NCI-H128 (cell line): ENCODE results near the gene MDM4.
A peak's percentile ranks its signal among the peaks of the same experiment; 100 is the strongest.
"Not testable (repeated sequence)": the region's sequence is repeated elsewhere in the genome, so short reads cannot be mapped to it uniquely, and the experiment has no call there.

Experiments
- DNase-seq: peaks from one replicate; lab custom pipeline; 2025; ENCODE audit not compliant: unreplicated experiment; lab: John Stamatoyannopoulos, UW

Gene MDM4

DNA sequence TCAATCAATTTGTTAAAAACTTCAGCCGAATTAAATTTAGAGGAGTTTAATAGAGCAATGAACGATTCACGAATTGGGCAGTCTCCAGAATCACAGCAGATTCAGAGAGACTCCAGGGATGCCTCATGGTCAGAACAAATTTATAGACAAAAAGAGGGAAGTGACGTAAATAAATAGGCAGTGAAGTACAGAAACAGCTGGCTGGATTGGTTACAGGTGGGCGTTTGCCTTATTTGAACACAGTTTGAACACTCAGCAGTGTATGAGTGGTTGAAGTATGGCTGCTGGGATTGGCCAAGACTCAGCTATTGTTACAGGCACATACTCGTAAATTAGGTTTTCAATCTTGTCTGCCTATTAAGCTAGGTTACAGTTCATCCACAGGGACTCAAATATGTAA, 43.8 kb downstream of the MDM4 start:
- DNase-seq, result not testable (repeated sequence)

DNA sequence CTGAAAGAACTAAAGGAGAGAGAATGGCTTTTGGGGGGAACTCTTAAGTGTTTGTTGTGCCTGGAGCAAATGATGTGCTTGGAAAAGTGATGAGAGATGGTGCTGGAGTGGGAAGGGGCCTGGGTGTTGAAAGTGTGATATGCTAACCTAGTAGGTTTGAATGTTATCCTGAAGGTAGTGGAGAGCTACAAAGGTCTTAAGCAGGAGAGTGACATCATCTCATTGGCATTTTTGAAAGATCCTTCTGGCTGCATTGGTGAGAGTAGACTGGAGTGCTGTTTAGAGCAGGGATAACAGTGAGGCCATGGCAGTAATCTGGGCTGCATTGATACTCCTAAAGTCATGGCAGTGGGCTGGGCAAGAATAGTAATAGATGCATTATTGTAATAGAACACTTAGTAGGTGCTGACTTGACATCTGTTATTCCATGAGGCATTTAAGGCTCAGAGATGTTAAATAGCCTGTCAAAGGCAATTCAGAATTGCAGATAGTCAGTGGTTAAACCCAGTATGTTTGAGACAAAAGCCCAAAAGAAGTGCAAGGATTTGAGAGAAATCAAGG, 44.5 kb downstream of the MDM4 start:
- no peak for DNase-seq

DNA sequence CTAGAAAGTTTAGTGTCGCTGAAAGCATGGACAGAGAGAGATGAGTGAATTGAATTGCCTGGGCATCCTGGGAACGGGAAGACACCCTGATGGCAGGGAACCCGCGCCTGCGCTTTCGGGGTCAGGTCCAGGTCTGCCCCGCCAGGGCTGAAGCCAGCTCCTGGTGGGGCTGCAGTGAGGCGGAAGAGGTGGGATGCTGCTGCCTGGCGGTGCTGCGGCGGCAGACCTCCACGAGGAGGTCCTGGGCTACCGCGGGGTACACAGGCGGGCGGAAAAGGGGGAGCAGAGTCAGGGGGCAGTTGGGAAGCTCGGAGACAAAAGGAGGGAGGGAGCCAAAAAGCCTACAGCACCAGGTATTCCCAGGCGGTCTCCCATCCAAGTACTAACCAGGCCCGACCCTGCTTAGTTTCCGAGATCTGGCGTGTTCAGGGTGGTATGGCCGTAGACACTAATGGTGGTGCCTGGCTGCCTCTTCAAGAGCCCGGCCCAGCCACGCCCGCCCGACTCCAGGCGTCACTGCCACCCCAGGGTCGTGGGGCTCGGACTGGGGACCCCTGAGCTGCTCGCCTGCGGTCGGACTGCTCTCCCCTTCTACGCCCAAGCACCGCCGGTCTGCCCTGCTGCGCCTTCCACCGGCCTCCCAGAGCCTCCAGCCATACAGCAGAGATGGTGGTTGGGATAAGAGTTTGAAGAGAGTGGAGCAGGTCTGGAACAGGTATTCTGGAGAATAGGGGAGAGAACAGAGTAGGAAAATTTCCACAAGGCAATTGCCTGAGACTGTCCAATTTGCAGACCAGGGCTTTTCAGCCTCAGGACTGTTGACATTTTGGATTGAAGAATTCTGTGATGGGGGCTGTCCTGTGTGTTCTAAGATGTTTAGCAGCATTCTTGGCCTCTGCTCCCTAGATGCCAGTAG, 46.1 kb downstream of the MDM4 start:
- no peak for DNase-seq

DNA sequence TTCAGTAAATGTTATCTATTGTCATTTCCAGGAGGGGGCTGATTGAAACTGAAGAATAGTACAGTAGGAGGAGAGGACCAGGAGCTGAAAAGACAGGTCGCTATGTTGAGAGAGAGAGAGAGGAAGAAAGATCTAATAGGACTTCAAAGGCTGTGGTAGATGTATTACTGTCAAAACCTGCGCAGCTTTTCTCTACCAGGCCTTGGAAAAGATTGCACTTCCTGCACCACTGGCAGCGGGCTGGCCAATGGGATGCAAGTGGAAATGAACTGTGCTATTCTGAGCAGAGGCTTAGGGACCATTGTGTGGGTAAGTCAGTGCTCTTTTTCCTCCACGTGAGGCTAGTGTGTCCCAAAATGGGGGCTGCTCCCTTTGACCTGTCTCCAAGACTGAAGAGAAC, 47.1 kb downstream of the MDM4 start:
- DNase-seq, result no peak

DNA sequence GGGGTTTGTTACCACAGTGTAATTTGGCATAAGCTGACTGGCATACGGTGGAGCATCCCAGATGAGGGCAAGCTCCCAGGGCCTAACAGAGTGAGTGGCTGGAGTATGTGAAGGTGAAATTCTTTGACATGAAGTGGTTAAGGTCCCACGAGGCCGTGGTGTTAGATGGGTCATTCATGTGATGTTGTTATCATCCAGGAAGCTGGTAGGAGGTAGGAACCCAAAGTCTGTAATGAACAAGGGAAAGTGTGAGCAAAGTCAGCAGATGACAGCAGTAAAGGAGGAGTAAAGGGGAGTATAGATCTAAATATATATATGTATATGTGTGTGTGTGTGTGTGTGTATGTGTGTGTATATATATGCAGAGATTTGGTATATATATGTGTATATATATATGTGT, 47.6 kb downstream of the MDM4 start:
- DNase-seq, result no peak

DNA sequence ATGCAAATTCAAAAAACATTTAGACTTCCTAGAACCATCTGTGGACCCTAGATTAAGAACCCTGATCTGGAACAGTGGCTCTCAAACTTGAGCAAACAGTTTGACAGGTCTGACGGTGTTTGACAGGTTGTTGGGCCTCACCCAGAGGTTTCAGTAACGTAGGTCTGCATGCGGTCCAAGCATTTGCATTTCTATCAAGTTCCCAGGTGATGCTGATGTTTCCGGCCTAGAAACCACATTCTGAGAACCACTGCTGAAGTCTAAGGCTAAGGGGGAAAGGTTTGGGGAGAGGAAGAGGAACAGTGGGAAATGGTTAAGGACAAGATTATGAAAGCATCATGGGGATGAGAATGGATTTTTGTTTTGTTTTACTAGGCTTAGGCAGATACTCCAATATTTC, 48.6 kb downstream of the MDM4 start:
- DNase-seq, result no peak

DNA sequence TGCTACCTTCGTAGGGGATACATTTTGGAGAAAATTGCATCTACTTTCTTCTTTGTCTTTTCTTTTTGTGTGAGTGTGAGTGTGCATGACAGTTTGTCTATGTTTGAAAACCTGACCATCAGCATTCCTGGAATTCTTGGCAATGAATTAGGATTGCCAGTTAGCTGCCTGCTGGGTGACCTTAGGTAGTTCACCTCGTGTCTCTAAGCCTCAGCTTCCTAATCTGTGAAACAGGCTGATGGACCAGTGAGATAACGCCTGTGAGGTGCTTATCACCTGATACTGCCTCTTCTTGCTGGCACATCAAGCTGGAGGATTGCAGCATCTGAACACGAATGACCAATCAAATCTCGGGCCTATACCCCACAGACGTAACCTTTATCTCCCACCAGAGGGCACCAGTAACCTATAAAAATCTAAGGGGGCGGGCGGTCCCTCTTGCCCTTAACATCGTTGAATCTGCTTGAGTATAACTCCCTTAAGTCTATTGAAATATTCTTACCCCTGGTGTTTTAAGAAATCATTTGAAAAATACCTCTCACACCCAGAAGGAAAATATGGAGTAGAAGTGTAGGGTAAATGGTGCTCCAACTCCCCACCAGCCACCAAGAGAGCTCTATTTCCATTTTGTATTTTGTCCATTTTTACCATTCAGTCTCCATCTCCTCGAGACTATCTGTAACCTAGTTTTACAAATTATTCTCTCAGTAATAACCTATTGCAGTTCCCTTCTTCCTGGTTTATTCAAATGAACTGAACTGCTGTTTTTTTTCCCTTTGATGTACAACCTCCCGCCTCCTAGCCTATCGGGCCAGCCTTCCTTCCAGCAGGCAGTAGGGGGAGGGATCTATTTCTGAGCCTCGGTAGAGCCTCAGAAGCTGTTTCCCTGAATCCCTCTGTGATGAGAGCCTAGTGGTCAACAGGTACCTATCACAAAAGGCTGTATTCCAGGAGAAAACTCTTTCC, 49.7 kb downstream of the MDM4 start:
- peak; percentile 79 for DNase-seq

DNA sequence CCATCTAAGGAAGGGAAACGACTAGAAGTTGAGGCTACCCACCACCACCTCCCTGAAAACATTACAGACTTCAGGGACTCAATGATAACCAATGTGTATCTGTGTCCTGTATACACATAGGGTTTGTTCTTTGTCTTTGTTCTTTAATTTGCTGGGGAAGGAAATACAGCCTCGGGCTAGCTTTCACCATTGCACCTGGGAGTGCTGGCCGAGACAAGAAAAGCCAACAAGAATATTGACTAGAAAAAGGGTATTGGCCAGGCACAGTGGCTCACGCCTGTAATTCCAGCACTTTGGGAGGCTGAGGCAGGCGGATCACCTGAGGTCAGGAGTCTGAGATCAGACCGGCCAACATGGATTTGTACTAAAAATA, 50.4 kb downstream of the MDM4 start:
- no peak for DNase-seq

DNA sequence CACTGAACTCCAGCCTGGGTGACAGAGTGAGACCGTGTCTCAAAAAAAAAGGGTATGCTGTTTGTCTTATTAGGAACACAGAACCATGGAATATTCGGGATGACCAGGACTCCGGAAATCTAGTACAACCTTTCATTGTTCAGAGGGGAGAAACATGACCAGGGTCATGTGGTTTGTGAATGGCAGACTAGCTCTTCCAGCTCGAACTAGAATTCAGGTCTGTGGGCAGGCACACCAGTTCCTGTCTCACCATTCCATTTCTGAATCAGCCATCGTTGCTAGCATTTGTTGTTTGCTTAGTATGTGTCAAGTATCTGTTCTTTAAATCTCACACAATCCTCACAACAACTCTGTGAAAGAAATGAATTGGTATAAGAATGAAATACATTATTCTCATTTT, 50.9 kb downstream of the MDM4 start:
- DNase-seq, result no peak

DNA sequence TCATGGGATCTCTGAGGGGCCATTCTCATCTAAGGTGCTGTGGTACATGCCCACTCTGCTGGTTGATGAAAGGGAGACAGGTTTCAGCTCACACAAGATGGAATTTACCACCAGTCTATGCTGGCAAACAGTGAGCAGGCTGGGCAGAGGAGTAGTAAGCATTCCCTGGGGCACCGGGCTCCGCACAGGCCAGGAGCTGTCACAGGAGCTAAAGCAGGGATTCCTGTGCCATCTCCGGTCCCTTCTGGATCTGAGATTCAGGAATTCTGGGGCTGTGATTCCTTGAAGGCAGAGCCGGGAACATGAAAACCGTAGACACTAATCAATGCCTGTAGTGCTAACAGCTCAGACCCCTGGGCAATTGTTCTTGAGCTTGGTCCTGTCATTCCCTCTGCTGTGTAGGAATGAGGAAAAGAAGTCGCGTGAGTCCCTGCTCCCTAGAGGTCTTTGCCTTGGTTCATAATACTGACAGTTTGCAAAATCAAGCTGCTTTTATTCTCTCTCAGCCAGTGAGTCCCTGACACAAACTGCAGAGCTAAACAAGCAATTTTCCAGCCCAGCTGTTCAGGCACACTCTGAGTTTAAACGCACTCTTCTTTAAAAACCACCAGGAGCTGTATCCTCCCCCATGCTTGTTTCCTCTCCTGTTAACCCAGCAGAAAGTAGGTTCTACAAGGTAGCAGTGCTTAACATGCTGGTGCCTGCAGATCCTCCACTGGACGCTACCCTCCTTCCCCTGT, 52.5 kb downstream of the MDM4 start:
- no peak for DNase-seq

DNA sequence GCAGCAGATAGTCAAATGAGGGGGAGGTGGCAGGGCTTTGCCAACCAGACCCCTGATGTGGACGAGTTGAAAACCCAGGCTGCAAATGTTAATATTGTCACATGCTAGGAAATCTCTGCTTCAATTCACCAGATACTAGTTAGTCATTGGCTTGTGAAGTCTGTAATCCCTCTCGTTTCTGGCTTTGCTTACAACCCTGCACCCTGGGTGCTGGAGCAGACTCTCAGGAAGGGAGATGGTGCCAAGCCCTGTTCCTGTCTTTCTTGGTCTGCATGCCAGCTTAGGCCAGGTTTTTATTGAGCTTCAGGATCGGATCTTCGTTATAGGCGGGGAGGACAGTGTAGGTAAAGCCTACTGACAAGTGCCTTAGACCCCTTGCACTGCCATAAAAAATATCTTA, 53.3 kb downstream of the MDM4 start:
- no peak for DNase-seq

DNA sequence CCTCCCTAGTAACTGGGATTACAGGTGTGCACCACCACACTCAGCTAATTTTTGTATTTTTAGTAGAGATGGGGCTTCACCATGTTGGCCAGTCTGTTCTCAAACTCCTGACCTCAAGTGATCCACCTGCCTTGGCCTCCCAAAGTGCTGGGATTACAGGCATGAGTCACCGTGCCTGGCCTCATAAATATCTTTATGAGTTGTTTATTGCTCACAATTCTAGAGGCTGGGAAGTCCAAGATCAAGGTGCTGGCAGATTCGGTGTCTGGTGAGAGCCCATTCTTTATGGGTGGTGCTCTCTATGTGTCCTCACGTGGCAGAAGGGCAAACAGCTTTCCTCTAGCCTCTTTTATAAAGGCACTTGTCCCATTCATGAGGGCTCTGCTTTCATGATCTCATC, 53.8 kb downstream of the MDM4 start:
- DNase-seq, result not testable (repeated sequence)

DNA sequence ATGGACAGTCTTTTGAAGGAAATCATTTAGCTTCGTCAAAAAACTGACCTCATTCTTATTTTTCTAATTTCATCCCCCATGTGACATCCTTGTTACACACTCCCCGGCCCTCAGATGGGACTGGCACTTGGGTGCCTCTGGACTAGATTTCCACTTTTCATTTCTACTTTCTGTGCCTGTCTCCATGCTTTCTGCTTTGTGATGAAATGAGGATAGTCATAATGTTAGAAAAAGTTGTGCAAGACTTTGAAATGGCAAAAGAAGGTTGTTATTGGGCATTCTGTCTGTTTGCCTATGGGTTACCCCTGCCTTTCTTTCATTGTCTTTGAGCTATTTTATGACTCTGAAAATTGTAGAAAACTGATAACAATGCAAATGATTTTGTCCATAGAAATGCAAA, 54.9 kb downstream of the MDM4 start:
- no peak for DNase-seq

DNA sequence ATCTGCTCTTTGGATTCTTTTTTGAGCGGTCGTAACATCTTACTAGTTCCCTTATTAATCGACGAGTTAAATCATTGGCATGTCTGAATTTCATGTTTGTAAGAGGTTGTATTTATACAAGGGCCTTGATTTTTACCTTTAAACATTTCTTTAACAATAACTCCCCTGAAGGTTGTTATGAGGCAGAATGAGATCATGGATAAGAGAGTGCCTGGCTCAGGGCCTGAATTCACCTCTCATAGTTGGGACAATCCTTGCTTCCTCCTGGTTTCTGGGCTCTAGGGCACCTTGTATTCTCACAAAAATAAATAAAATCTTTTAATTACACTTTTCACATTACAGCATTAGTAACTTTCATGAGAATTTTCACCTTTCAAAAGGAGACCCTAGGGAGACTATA, 55.4 kb downstream of the MDM4 start:
- DNase-seq, result no peak

DNA sequence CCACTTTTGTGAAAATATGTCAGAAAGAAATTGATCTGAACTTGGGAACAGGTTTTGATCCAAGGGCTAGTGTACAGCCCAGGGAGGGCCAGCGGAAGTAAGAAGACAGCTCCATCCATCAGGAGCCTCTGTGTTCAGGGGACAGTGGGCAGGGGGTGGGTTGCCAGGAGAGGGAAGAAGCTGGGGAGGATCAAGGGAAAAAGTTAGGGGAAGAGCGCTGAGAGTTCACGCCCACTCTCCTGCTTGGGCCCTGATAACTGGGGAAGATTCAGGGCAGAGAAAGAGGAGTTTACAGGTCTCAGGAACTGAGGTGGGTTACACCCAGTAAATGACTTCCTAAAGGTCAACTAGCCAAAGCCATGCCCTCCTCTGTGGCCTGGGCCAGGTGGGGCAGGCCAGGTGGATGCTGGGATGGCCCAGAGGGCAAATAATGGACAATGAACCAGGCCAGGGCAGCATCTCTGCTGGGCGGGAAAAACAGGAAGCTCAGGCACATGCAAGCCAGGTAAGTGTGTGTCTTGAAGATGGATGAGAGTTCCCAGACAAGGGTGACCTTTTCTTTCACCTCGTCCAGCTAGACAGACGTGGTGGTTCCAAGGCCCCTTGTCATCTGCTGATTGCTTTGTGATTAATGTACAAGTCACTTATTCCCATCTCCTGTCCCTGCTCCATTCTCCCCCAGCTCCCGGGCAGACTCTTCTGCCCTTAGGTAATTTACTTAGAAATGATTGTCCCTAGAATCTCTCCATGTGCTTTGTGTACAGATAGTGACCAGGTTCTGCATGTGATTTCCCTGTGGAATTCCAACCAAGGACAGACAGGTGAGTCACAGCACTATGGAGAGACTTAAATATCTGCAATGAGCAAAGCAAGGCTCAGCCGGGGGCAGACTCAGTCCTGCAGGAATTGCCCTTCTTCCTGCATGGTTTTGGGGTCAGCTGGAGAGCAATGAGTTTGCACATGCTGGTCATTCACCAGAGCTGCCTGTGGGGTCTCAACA, 57.0 kb downstream of the MDM4 start:
- no peak for DNase-seq

DNA sequence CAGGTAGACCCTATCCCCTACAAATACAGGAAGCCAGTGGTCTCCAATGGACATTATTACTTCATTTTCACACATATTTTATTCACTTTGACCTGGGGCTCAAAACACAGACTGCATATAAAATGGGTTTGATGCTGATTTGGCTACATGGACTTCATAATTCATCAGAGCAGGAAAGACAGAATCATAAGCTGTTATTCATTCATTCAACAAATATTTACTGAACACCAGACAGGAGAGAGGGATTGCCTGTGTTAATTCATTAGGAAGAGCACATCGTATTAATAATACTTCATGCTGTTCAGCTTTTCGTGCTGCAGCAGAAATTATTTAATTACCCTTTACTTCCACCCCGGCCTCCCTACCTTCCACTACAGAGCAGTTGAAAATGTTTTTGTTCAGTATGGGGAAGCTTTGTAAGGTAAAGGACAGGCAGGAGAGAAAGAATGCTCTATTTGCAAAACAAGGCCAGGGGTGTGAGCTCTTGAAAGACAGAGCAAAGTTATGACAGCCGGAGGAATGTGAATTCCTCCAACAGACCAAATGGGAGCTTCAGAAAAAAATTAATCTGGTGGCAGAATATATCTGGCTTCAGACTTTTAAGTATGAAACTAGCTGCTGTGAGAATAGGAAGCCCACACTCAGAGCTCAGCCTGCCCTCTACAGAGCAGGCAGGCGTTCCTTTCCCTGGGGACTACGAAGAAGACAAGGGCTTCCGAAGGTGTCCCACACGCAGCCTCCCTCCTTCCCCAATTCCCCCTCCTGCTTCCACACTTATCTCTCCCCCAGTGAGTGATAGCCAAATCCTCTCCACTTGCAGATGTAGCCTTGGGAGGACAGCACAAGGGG, 58.0 kb downstream of the MDM4 start:
- no peak for DNase-seq

DNA sequence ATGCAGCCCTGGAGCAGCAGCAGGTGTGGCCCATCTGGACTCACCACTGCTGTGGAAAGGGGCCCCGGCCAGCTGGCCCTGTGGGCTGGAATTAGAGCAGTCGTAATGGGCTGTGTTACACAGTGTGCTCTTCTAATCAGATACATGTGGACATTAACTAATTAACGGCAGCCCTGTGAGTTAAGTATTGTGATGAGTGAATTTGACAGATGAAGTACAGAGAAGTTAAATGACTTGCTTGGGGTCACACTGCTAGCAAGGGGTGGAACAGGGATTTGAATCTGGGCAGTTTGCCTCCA, 58.6 kb downstream of the MDM4 start:
- DNase-seq, result no peak

DNA sequence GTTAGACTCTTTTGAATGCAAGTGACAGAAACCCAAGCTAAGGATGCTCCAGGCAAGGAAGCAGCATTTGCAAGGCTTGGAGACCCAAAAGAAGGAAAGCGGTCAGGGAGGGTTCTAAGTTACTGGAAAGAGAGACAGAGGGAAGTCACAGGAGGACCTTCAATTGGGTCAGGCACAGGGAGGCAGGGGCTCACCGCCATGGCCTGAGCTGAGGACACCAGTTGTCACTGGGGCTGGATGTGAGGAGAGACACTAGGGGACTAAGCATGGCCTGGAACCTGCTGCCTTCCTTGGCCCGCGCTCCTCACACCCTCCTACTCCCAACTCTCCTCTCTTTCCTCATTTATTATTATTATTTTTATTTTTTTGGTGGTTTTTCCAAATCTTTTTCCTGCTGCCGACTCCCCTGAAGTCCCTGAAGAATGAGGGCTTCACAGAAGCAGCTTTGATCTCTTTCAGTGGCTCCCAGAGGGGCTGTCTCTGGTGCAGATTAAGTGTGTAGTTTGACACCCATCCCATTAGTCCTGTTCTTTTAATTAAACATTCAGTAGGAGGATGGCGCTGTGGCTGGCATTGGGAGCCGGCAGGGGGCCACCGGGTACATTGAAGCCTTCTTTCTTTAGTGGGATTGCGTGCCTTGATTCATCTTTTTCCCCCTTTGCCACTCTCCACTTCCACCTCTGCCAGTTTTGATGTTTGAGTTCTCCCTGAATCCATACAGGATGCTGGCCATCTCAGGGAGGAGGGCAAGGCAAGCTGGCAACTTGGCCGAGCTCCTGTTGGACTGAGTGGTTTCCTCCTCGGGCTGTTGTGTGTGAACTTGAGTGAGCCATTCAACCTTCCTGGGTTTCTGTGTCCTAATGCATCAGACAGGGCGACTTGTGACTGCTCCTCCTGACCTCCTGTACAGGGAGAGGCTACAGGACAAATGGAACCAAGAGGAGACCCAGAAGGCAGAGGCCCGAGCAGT, 59.3 kb downstream of the MDM4 start:
- no peak for DNase-seq
